HEK293 (cell line): ENCODE data around the gene MAMDC2.

Experiments used
- GLI4 ChIP-seq: fragments of 450-650 bp; formaldehyde crosslinking; IDR thresholded peaks from 2 replicates; pipeline ENCODE4 v1.5.1; 2016; ENCODE audit warnings: missing biosample characterization, missing genetic modification characterization
- KLF16 ChIP-seq: fragments of 450-650 bp; formaldehyde crosslinking; IDR thresholded peaks from 2 replicates; pipeline ENCODE4 v1.5.1; 2017; ENCODE audit warnings: missing biosample characterization, missing genetic modification characterization
- PBX3 ChIP-seq: sonication (generic); formaldehyde crosslinking; IDR thresholded peaks from 2 replicates; pipeline ENCODE4 v1.8.1; 2022; ENCODE audit warnings: mild to moderate bottlenecking, moderate library complexity, missing genetic modification reagents
- REST ChIP-seq: fragments of 450-650 bp; formaldehyde crosslinking; IDR thresholded peaks from 2 replicates; pipeline ENCODE4 v1.5.1; 2016; ENCODE audit warnings: missing biosample characterization, missing genetic modification characterization
- ZNF16 ChIP-seq: fragments of 450-650 bp; formaldehyde crosslinking; IDR thresholded peaks from 2 replicates; pipeline ENCODE4 v1.5.1; 2016; ENCODE audit warnings: low read depth, missing biosample characterization, missing genetic modification characterization
- ZNF501 ChIP-seq: fragments of 450-650 bp; formaldehyde crosslinking; IDR thresholded peaks from 2 replicates; pipeline ENCODE4 v1.5.1; 2016; ENCODE audit warnings: missing biosample characterization, missing genetic modification characterization
- ZNF654 ChIP-seq: fragments of 450-650 bp; formaldehyde crosslinking; IDR thresholded peaks from 2 replicates; pipeline ENCODE4 v1.5.1; 2016; ENCODE audit warnings: low read depth, missing biosample characterization, missing genetic modification characterization
- ZNF664 ChIP-seq: fragments of 450-650 bp; formaldehyde crosslinking; IDR thresholded peaks from 2 replicates; pipeline ENCODE4 v1.5.1; 2016; ENCODE audit warnings: missing biosample characterization, missing genetic modification characterization
- ZNF776 ChIP-seq: fragments of 450-650 bp; formaldehyde crosslinking; IDR thresholded peaks from 2 replicates; pipeline ENCODE4 v1.5.0; 2017; ENCODE audit warnings: missing biosample characterization, missing genetic modification characterization, borderline replicate concordance
- TF ChIP-seq, protein P1 (sequence below): fragments of 450-650 bp; formaldehyde crosslinking; IDR thresholded peaks from 2 replicates; pipeline ENCODE4 v1.5.1; 2017; ENCODE audit warnings: missing biosample characterization, mild to moderate bottlenecking, missing genetic modification characterization, moderate library complexity
- TF ChIP-seq, protein P2 (sequence below): fragments of 450-650 bp; formaldehyde crosslinking; IDR thresholded peaks from 2 replicates; pipeline ENCODE4 v1.5.1; 2016; ENCODE audit warnings: missing biosample characterization, missing genetic modification characterization

GRCh38 chr9:70256123-70256551 lies 212.5 kb downstream of the MAMDC2 start:
- TF ChIP-seq ZNF501 (tag by site-specific recombination) (no peak), ZNF664 (tag by site-specific recombination) (no peak), PBX3 (CRISPR knock-in tag) (no peak), KLF16 (tag by site-specific recombination) (no peak), GLI4 (no peak), ZNF654 (tag by site-specific recombination) (no peak), REST (tag by site-specific recombination) (no peak), ZNF776 (tag by site-specific recombination) (no peak), ZNF16 (tag by site-specific recombination) (no peak)
- TF ChIP-seq, protein P1, sequence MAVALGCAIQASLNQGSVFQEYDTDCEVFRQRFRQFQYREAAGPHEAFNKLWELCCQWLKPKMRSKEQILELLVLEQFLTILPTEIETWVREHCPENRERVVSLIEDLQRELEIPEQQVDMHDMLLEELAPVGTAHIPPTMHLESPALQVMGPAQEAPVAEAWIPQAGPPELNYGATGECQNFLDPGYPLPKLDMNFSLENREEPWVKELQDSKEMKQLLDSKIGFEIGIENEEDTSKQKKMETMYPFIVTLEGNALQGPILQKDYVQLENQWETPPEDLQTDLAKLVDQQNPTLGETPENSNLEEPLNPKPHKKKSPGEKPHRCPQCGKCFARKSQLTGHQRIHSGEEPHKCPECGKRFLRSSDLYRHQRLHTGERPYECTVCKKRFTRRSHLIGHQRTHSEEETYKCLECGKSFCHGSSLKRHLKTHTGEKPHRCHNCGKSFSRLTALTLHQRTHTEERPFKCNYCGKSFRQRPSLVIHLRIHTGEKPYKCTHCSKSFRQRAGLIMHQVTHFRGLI (tag by site-specific recombination), result no peak
- TF ChIP-seq, protein P2, sequence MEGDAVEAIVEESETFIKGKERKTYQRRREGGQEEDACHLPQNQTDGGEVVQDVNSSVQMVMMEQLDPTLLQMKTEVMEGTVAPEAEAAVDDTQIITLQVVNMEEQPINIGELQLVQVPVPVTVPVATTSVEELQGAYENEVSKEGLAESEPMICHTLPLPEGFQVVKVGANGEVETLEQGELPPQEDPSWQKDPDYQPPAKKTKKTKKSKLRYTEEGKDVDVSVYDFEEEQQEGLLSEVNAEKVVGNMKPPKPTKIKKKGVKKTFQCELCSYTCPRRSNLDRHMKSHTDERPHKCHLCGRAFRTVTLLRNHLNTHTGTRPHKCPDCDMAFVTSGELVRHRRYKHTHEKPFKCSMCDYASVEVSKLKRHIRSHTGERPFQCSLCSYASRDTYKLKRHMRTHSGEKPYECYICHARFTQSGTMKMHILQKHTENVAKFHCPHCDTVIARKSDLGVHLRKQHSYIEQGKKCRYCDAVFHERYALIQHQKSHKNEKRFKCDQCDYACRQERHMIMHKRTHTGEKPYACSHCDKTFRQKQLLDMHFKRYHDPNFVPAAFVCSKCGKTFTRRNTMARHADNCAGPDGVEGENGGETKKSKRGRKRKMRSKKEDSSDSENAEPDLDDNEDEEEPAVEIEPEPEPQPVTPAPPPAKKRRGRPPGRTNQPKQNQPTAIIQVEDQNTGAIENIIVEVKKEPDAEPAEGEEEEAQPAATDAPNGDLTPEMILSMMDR, result no peak
